Vagina (tissue), 2 donors: ENCODE measurements around the gene TENT4A.

ENCODE experiments used
- CTCF ChIP-seq, 3 experiments: fragments of 450-650 bp in 2 of 3; fragments of 200-600 bp in 1 of 3; sonication (generic) in 1 of 3; IDR thresholded peaks; one replicate each; pipeline ENCODE4 v1.5.1; 2017 to 2019; ENCODE audit warnings: antibody characterized with exemption in 3 of 3, mild to moderate bottlenecking in 2 of 3, moderate library complexity in 2 of 3
- POLR2AphosphoS5 ChIP-seq, 2 donors: sonication (generic); formaldehyde crosslinking; IDR thresholded peaks; one replicate each; pipeline ENCODE4 v1.9.0; 2017; ENCODE audit warnings: antibody characterized with exemption in 2 of 2, mild to moderate bottlenecking in 2 of 2, low read depth in 1 of 2; ENCODE audit not compliant: insufficient read depth in 1 of 2

- TF ChIP-seq CTCF (IDR thresholded peaks at IDR 0.05) (no peak), POLR2AphosphoS5 (IDR thresholded peaks at IDR 0.05; ENCODE audit: insufficient read depth in 1 of 2, low read depth in 1 of 2) (no peak)
Measured at GRCh38 chr5:6754766-6755165, 41.5 kb downstream of the TENT4A start.
